ENCODE measurements around the gene LRRC1.

DNA sequence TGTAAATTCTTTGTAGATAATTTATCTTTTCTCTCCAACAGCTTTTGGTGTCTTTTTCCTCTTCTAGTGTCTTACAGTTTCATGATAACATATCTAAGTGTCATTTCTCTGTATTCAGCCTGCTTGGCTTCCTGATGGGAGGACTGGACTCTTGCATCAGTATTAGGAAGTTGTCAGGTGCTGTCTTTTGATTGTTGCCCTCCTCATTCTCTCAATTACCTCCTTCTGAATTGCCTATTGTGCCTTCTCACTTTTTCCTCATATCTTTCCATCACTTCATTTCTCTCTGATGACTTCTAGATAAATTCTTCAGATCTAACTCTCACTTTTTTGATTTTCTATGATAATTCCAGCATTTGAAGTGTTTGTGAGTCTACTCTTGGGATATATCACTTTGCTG is 162.0 kb downstream of the LRRC1 start:
- TF ChIP-seq CTCF (IDR thresholded peaks at IDR 0.05) (no peak), POLR2A (IDR thresholded peaks at IDR 0.05) (no peak), EP300 (IDR thresholded peaks at IDR 0.05; ENCODE audit: low read depth) (no peak)
